GM13977 (cell line): ENCODE data around the gene IL18RAP.

Source experiments
- DNase-seq: peaks from one replicate; pipeline ENCODE4 v3.0.0; 2012; ENCODE audit warnings: low spot score
- in situ Hi-C: fragments of 300-500 bp; cut with MboI; formaldehyde crosslinking; loops from one replicate; pipeline ENCODE4 v1.12.0; 2022; ENCODE audit warnings: low sequenced_read_pairs, low pct_unique_long_range_greater_than_20kb, mixed read lengths, inconsistent platforms; ENCODE audit not compliant: unreplicated experiment
- TF ChIP-seq, protein P1 (sequence below): IDR thresholded peaks from 2 replicates; pipeline ENCODE4 v1.5.1; 2012; ENCODE audit warnings: mild to moderate bottlenecking, control low read depth; ENCODE audit not compliant: insufficient read depth; ENCODE audit errors: extremely low read depth, missing control alignments

Gene IL18RAP

DNA sequence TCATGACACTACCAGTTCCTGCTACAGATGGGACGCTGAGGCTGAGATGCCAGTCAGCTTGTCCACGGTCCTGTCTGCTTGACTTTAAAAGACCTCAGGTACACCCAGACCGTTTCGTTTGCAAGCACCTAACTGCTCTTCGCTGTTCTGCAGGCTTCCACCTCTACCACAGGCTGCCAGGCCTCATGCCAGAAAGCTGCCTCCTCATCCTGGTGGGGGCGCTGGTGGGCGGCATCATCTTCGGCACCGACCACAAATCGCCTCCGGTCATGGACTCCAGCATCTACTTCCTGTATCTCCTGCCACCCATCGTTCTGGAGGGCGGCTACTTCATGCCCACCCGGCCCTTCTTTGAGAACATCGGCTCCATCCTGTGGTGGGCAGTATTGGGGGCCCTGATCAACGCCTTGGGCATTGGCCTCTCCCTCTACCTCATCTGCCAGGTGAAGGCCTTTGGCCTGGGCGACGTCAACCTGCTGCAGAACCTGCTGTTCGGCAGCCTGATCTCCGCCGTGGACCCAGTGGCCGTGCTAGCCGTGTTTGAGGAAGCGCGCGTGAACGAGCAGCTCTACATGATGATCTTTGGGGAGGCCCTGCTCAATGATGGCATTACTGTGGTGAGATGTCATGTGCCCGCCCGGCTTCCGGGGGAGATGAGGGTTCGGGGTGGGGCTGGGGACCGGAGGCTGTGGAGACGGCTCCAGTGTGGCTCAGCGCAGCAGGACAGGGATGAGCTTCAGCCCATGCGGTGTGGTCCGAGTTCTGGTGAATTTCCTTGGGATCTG lies 55.9 kb downstream of the IL18RAP start:
- TF ChIP-seq, protein P1, sequence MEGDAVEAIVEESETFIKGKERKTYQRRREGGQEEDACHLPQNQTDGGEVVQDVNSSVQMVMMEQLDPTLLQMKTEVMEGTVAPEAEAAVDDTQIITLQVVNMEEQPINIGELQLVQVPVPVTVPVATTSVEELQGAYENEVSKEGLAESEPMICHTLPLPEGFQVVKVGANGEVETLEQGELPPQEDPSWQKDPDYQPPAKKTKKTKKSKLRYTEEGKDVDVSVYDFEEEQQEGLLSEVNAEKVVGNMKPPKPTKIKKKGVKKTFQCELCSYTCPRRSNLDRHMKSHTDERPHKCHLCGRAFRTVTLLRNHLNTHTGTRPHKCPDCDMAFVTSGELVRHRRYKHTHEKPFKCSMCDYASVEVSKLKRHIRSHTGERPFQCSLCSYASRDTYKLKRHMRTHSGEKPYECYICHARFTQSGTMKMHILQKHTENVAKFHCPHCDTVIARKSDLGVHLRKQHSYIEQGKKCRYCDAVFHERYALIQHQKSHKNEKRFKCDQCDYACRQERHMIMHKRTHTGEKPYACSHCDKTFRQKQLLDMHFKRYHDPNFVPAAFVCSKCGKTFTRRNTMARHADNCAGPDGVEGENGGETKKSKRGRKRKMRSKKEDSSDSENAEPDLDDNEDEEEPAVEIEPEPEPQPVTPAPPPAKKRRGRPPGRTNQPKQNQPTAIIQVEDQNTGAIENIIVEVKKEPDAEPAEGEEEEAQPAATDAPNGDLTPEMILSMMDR, result no peak
- DNase-seq, result no peak
- in situ Hi-C loops, result no loop called here

DNA sequence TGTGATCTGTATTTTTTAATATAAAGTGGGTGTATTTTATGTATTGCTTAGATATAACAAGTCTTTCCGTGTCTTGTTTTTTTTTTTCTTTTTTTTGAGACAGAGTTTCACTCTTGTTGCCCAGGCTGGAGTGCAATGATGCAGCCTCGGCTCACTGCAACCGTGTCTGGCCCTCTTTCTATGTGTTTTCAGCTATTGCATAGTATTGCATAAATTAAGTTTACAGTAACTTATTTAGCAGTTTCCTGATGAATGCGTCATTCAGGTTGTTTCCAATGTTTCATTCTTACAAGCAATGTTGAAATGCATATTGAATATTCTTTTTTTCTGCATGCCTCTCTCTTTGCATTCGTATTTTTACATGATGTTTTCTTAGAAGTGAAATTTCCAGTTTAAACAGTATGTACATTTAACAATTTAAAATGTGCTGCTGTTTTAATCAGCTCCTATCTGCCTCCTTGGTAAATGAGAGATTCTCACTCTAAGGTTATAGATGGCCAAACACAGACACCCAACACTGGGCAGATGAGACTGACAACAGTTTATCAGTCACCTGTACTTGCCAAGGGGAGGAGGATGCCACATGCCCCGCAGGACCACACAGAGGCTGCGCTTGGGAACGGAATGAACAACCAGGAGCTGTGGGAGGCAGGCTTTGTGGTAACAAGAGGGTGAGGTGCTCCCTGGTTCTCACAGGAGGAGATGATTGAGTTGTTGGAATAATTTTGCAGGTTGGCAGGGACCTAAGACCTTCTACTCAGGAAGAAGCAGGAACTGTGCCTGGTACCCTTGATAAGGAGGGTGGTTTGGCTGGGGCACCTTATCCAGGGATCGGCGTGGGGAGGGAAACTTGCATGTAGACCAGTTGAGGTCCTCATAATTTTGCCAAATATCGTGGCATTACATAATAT lies 57.6 kb downstream of the IL18RAP start:
- TF ChIP-seq, protein P1, result no peak
- in situ Hi-C loops, result no loop called here
- DNase-seq, result no peak

DNA sequence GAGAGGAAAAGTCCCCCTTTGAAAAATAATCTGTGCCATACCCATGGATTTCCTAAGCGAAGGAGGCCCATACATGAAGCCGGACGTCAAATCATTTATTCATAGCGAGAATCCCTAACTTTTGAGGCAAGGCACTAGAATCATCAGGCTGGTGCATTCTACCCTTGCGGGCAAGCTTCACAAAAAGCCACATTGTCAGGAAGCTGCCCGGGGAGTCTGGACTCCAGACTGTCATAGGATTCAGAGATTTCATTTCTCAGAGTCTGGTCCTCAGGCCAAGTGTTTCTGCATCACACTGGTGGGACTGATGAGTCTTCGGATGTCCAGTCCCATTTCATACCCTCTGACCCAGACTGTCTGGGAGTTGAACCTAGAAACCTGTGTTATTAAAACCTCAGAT lies 59.0 kb downstream of the IL18RAP start:
- TF ChIP-seq, protein P1, result no peak
- no peak for DNase-seq
- in situ Hi-C loops, result no loop called here

DNA sequence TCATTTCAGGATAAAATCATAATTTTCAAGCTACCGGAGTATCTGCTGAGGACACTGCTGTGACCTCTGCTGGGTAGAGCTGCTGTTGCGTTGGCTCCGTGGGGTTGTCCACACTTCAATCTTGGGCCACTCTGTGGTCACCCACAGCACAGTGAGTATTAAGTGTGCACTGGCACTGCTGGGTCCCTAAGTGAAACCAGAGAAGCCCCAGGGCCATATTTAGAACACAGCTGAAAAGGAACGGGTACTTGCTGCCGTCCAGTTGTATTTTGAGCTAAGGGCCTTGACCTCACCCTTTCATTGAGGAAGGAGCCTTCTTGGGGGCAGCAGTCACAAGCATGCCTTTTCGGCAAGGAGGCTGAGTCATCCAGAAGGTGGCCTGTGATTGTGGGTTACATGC lies 60.1 kb downstream of the IL18RAP start:
- no peak for DNase-seq
- in situ Hi-C loops, result no loop called here
- TF ChIP-seq, protein P1, result no peak

DNA sequence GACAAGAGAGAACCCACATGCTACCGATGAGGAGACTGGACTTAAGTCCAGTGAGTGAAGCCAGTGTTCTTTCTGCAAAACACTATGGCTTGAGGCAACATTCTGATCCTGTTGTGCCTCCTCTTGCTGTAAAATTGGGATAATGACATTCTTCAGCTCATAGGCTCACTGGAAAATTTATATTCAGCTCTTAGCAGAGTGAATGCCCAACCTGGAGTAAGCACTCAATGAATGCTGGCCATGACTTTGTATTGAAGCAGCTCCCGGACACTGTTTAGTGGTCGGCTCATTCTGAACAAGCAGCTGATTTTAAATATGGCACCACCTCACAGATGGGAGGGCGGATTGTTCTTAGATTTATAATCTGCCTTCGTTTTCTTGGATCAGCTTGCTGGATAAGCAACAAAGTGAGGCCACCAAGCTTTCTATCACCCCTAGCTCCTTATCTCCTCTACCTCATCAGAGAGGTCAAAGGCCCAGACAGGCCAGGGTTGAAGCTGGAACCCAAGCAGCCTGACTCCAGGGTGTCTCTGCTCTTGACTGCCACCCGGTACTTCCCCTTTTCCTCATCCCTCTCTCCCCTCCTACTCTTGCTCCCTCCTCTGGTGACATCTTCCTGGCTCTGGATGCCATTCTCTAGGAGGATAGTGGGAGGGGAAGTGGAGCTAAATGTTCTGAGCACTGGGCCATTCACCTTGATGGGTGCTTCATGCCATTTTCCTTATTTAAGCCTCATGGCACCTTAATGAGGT lies 61.5 kb downstream of the IL18RAP start:
- no peak for DNase-seq
- TF ChIP-seq, protein P1, result no peak
- in situ Hi-C loops, result no loop called here

DNA sequence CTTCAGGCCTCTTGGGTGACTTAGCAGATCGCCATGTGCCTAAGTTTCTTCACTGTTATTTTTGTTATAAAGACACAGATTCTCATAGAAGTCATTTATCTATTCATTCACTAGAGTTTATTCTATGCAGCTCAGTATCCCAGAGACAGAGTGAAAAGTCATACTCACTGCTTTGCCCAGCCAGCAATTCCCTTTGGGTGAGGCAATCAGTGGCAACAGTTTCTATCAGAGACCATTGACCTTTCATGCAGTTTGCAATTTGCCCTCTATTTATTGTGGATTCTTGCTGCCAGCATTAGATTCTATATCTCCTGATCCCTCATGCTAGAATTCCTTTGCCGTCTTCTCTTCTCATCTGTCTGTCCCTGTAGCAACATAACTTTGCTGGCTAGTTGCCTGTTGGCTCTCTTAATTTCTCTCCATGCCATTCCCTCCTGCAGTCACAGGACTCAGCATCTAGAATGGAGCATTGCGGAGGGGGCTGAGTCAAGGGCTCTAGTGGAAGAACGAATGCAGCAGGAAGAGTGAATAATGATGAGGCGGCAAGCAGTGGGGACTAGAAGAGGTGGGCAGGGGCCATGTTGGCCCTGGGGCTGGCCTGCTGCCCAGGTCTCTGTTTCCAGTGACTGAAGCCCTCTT lies 62.3 kb downstream of the IL18RAP start:
- no peak for DNase-seq
- in situ Hi-C loops, result no loop called here
- TF ChIP-seq, protein P1, result no peak
